Glomerular endothelial cell (primary cell): ENCODE results near the gene PCDHB3. TPM values are rescaled to one million over a fixed set of nuclear protein-coding genes. Genes with fewer than 3 reads are reported as not detected.
"Not testable (repeated sequence)": the region's sequence is repeated elsewhere in the genome, so short reads cannot be mapped to it uniquely, and the experiment has no call there.

Source experiments
- DNase-seq: peaks from one replicate; pipeline ENCODE4 v3.0.0-alpha.2; 2011; ENCODE audit warnings: low read depth, low spot score; ENCODE audit errors: extremely low read depth
- total RNA-seq: library from RNA; depleted of rRNA; stranded (reverse); fragments of >200 nt; gene quantifications from 2 replicates; pipeline ENCODE4 v1.2.3, GENCODE V29; 2015

PCDHB3 gene
- total RNA-seq, 1 donor from 2014 or later: 0.23 TPM

GRCh38 chr5:141135718-141136266, 35.5 kb downstream of the PCDHB3 start:
- DNase-seq: no peak

GRCh38 chr5:141137346-141137745, 37.1 kb downstream of the PCDHB3 start:
- not testable (repeated sequence) for DNase-seq

- DNase-seq: no peak
Observed at GRCh38 chr5:141149812-141150211, 49.5 kb downstream of the PCDHB3 start, which contains the start of gene PCDHB6. TSS of gene PCDHB6 (plus strand) at chr5:141150057. CDS start at chr5:141150258, 201 bp downstream.

GRCh38 chr5:141150224-141150992, 50.1 kb downstream of the PCDHB3 start:
- DNase-seq: no peak

GRCh38 chr5:141150993-141151325, 50.7 kb downstream of the PCDHB3 start:
- no peak for DNase-seq

- not testable (repeated sequence) for DNase-seq
Observed at GRCh38 chr5:141151632-141152031, 51.4 kb downstream of the PCDHB3 start.

GRCh38 chr5:141152096-141152495, 51.8 kb downstream of the PCDHB3 start:
- DNase-seq: not testable (repeated sequence)

Other genes starting within 250 kb of the PCDHB3 start
- gene PCDHA10, start 244.6 kb upstream of the PCDHB3 start, total RNA-seq: under 0.01 and 0.47 TPM in 2 replicates
- 0.23 TPM in 1 of 2 replicates, not detected in the other for gene PCDHA11, start 231.5 kb upstream of the PCDHB3 start, total RNA-seq
- gene PCDHA12, start 225.2 kb upstream of the PCDHB3 start, total RNA-seq: not detected in 2 replicates
- gene PCDHA13, start 218.3 kb upstream of the PCDHB3 start, total RNA-seq: 0.10 and 0.12 TPM in 2 replicates
- gene PCDHAC1, start 174.2 kb upstream of the PCDHB3 start, total RNA-seq: 0.06 TPM in 1 of 2 replicates, not detected in the other
- gene PCDHAC2, start 134.0 kb upstream of the PCDHB3 start, total RNA-seq: not detected in 2 replicates
- gene PCDHB1, start 49.1 kb upstream of the PCDHB3 start, total RNA-seq: not detected in 2 replicates
- gene PCDHB2, start 5.9 kb upstream of the PCDHB3 start, total RNA-seq: 0.12 and 0.15 TPM in 2 replicates
- 0.10 and 0.53 TPM in 2 replicates for gene PCDHB4, start 21.3 kb downstream of the PCDHB3 start, total RNA-seq
- gene PCDHB5, start 34.7 kb downstream of the PCDHB3 start, total RNA-seq: 2.5 and 4.1 TPM in 2 replicates
- 0.05 and 0.06 TPM in 2 replicates for gene PCDHB6, start 49.6 kb downstream of the PCDHB3 start, total RNA-seq
- 1.6 and 2.4 TPM in 2 replicates for gene PCDHB7, start 72.2 kb downstream of the PCDHB3 start, total RNA-seq
- 0.34 and 0.88 TPM in 2 replicates for gene PCDHB8, start 77.3 kb downstream of the PCDHB3 start, total RNA-seq
- 0.05 and 1.1 TPM in 2 replicates for gene PCDHB16, start 81.9 kb downstream of the PCDHB3 start, total RNA-seq
- 0.15 and 0.41 TPM in 2 replicates for gene PCDHB9, start 86.7 kb downstream of the PCDHB3 start, total RNA-seq
- 1.1 and 1.3 TPM in 2 replicates for gene PCDHB10, start 91.9 kb downstream of the PCDHB3 start, total RNA-seq
- gene PCDHB11, start 99.2 kb downstream of the PCDHB3 start, total RNA-seq: 0.58 and 1.5 TPM in 2 replicates
- gene PCDHB12, start 108.2 kb downstream of the PCDHB3 start, total RNA-seq: 0.19 and 0.58 TPM in 2 replicates
- gene PCDHB13, start 113.4 kb downstream of the PCDHB3 start, total RNA-seq: 1.8 and 3.0 TPM in 2 replicates
- 1.6 and 6.7 TPM in 2 replicates for gene PCDHB14, start 122.9 kb downstream of the PCDHB3 start, total RNA-seq
- gene PCDHB15, start 144.9 kb downstream of the PCDHB3 start, total RNA-seq: 0.97 and 1.7 TPM in 2 replicates
- 0.76 TPM in 1 of 2 replicates, not detected in the other for gene SLC25A2, start 203.6 kb downstream of the PCDHB3 start, total RNA-seq
- 51.0 and 52.6 TPM in 2 replicates for gene TAF7, start 220.3 kb downstream of the PCDHB3 start, total RNA-seq
- 0.39 and 1.2 TPM in 2 replicates for gene PCDHGA1, start 230.0 kb downstream of the PCDHB3 start, total RNA-seq
- gene PCDHGA2, start 238.3 kb downstream of the PCDHB3 start, total RNA-seq: 2.6 and 4.1 TPM in 2 replicates
- gene PCDHGA3, start 243.4 kb downstream of the PCDHB3 start, total RNA-seq: 1.6 and 4.0 TPM in 2 replicates
- gene PCDHGB1, start 249.6 kb downstream of the PCDHB3 start, total RNA-seq: 0.82 and 2.3 TPM in 2 replicates